CD14-positive monocyte (primary cell): ENCODE results near the gene WWTR1. TPM values are rescaled to one million over a fixed set of nuclear protein-coding genes. Genes with fewer than 3 reads are reported as not detected.

Experiments
- DNase-seq, 3 donors: peaks; one replicate each; pipeline ENCODE4 v3.0.0-alpha.2; 2011 to 2022
- H2AFZ ChIP-seq: 2 replicates; pipeline ENCODE4 v1.6.0; 2012; ENCODE audit warnings: mild to moderate bottlenecking, low read depth, low read length, inconsistent platforms; ENCODE audit not compliant: insufficient read depth, poor library complexity, severe bottlenecking
- H3K27ac ChIP-seq, 2 donors: 1 replicate in 1 of 2; 2 replicates in 1 of 2; pipeline ENCODE4 v1.5.1; 2012 to 2013; ENCODE audit warnings: low read length in 2 of 2, control low read depth in 1 of 2, inconsistent platforms in 1 of 2, low read depth in 1 of 2, mild to moderate bottlenecking in 1 of 2
- H3K27me3 ChIP-seq, 2 donors: one replicate each; pipeline versions ENCODE4 v1.6.0 to v1.6.1; 2011 to 2013; ENCODE audit warnings: low read length in 2 of 2; ENCODE audit not compliant: control insufficient read depth in 2 of 2, insufficient read depth in 2 of 2
- H3K36me3 ChIP-seq, 2 donors: replicated peaks in 1 of 2; 1 replicate in 1 of 2; 2 replicates in 1 of 2; pipeline versions ENCODE4 v1.5.1 to v1.6.1; 2012 to 2013; ENCODE audit warnings: low read length in 2 of 2, control low read depth in 1 of 2, inconsistent platforms in 1 of 2, mild to moderate bottlenecking in 1 of 2; ENCODE audit not compliant: insufficient read depth in 2 of 2, control insufficient read depth in 1 of 2
- H3K4me1 ChIP-seq, 2 donors: 1 replicate in 1 of 2; 2 replicates in 1 of 2; pipeline versions ENCODE4 v1.5.1 to v1.6.1; 2012 to 2013; ENCODE audit warnings: low read length in 2 of 2, control low read depth in 1 of 2, inconsistent platforms in 1 of 2, mild to moderate bottlenecking in 1 of 2, moderate library complexity in 1 of 2; ENCODE audit not compliant: insufficient read depth in 2 of 2, control insufficient read depth in 1 of 2
- H3K4me2 ChIP-seq: replicated peaks from 2 replicates; pipeline ENCODE3; 2012; ENCODE audit warnings: low read length, moderate library complexity, mild to moderate bottlenecking; ENCODE audit not compliant: poor library complexity, severe bottlenecking; ENCODE audit errors: extremely low read depth
- H3K4me3 ChIP-seq, 3 experiments: fragments of 200-600 bp in 1 of 3; sonication (generic) in 1 of 3; replicated peaks in 1 of 3; 1 replicate in 2 of 3; 2 replicates in 1 of 3; pipeline ENCODE4 v1.5.1; 2011 to 2013; ENCODE audit warnings: low read length in 3 of 3, mild to moderate bottlenecking in 3 of 3, control low read depth in 2 of 3, low read depth in 2 of 3, inconsistent platforms in 1 of 3, moderate library complexity in 1 of 3
- H3K79me2 ChIP-seq: 2 replicates; pipeline ENCODE4 v1.6.0; 2012; ENCODE audit warnings: mild to moderate bottlenecking, control low read depth, inconsistent platforms, low read length, moderate library complexity; ENCODE audit not compliant: insufficient read depth
- H3K9ac ChIP-seq: 2 replicates; pipeline ENCODE4 v1.6.0; 2017; ENCODE audit warnings: low read length, mild to moderate bottlenecking; ENCODE audit not compliant: insufficient read depth, poor library complexity, severe bottlenecking
- H3K9me3 ChIP-seq, 2 donors: replicated peaks in 1 of 2; 1 replicate in 1 of 2; 2 replicates in 1 of 2; pipeline versions ENCODE4 v1.5.1 to v1.6.1; 2012 to 2013; ENCODE audit warnings: low read length in 2 of 2, control low read depth in 1 of 2; ENCODE audit not compliant: control insufficient read depth in 1 of 2, insufficient read depth in 1 of 2
- H4K20me1 ChIP-seq: 2 replicates; pipeline ENCODE4 v1.6.0; 2012; ENCODE audit warnings: mild to moderate bottlenecking, low read length, control low read depth, moderate library complexity; ENCODE audit not compliant: insufficient read depth
- H3K27ac Mint-ChIP-seq, 7 donors: one replicate each; pipeline ENCODE4 v1.8.0; 2020; ENCODE audit warnings: mild to moderate bottlenecking in 7 of 7, mixed read lengths in 7 of 7, moderate library complexity in 6 of 7, inconsistent platforms in 2 of 7
- H3K27me3 Mint-ChIP-seq, 3 donors: one replicate each; pipeline ENCODE4 v1.8.0; 2021 to 2022; ENCODE audit warnings: low read depth in 3 of 3, mild to moderate bottlenecking in 3 of 3, mixed read lengths in 3 of 3, moderate library complexity in 3 of 3, inconsistent platforms in 1 of 3
- H3K36me3 Mint-ChIP-seq, 2 donors: one replicate each; pipeline ENCODE4 v1.8.0; 2020; ENCODE audit warnings: mixed read lengths in 2 of 2, inconsistent platforms in 1 of 2, mild to moderate bottlenecking in 1 of 2
- H3K4me1 Mint-ChIP-seq: one replicate; pipeline ENCODE4 v1.8.0; 2020; ENCODE audit warnings: mild to moderate bottlenecking, mixed read lengths
- H3K4me3 Mint-ChIP-seq, 2 donors: one replicate each; pipeline ENCODE4 v1.8.0; 2020; ENCODE audit warnings: mild to moderate bottlenecking in 2 of 2, mixed read lengths in 2 of 2, moderate library complexity in 1 of 2
- H3K9me3 Mint-ChIP-seq, 7 donors: one replicate each; pipeline ENCODE4 v1.8.0; 2020 to 2022; ENCODE audit warnings: mixed read lengths in 7 of 7, mild to moderate bottlenecking in 6 of 7, moderate library complexity in 6 of 7, inconsistent platforms in 2 of 7
- WGBS: methylation state at CpG from one replicate; pipeline ENCODE4 v1.1.5; 2013; ENCODE audit warnings: missing lambda C conversion rate; ENCODE audit not compliant: insufficient coverage; 5-methylcytosine and 5-hydroxymethylcytosine counted together
- intact Hi-C, 2 donors: fragments of 100-400 bp; cut with micrococcal nuclease; formaldehyde crosslinking; loops; one replicate each; pipeline versions ENCODE4 v1.15.0 to v1.15.1; 2023
- polyA plus RNA-seq, 3 donors: library from polyadenylated mRNA; depleted of rRNA in 1 of 3; unstranded in 2 of 3; stranded (reverse) in 1 of 3; fragments of 300-500 nt in 2 of 3; fragments of >200 nt in 1 of 3; fragmentation: Illumina TruSeq in 2 of 3; gene quantifications; 1 replicate in 2 of 3; 2 replicates in 1 of 3; pipeline ENCODE4 v1.2.3, GENCODE V29; 2012 to 2021
- TF ChIP-seq, protein P1 (sequence below): fragments of 200-600 bp; IDR thresholded peaks from one replicate; pipeline ENCODE4 v1.8.0; 2022; ENCODE audit warnings: antibody characterized with exemption, mild to moderate bottlenecking

WWTR1 gene
- polyA plus RNA-seq, 3 donors: not detected

DNA sequence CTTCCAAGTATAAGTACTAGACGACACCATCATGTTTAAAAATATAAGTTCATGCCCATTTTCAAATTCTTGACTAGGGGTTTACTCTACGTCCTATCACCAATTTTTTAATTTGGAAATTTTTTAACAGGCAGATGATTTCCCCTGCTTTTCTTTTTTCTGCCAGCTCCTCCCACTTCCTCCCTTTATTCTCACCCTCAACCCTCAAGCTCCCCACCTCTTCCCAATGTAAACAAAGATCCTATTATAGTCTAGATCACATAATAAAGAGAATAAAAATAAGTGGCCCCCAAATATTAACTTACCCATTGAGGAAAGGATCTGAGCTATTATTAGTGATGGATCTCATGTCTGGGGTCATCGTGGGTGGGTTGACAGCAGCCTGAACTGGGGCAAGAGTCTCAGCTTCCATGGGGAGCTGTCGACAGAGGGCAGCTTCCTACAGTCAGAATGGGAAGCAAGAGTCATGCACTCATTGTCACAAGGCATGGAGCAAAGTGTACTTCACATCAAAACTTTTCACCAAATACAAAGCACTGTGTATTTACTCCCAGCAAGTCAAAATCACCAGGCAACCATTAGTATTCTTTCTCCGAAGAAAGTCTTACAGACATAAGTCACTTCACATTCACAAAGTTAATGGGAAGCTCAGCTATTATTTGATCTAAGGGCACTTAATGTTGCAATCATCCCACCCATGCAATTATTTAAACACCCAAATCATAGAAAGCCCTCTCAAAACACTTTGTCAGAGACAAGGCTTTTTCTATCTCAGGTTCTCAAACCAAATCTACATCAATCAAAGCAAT is 130.1 kb downstream of the WWTR1 start:
- Mint-ChIP-seq H3K27ac (no peak overlapping the region), H3K27me3 (peaks cover under 1 to 19% (median 14%) of the 10 kb centered on the region in 3 donors), H3K4me3 (no peak overlapping the region), H3K36me3 (no peaks in the 10 kb centered on the region), H3K9me3 (peaks cover 0 to 3% (median 0%) of the 10 kb centered on the region in 7 donors), H3K4me1 (peaks cover 8% of the 10 kb centered on the region)
- TF ChIP-seq, protein P1, sequence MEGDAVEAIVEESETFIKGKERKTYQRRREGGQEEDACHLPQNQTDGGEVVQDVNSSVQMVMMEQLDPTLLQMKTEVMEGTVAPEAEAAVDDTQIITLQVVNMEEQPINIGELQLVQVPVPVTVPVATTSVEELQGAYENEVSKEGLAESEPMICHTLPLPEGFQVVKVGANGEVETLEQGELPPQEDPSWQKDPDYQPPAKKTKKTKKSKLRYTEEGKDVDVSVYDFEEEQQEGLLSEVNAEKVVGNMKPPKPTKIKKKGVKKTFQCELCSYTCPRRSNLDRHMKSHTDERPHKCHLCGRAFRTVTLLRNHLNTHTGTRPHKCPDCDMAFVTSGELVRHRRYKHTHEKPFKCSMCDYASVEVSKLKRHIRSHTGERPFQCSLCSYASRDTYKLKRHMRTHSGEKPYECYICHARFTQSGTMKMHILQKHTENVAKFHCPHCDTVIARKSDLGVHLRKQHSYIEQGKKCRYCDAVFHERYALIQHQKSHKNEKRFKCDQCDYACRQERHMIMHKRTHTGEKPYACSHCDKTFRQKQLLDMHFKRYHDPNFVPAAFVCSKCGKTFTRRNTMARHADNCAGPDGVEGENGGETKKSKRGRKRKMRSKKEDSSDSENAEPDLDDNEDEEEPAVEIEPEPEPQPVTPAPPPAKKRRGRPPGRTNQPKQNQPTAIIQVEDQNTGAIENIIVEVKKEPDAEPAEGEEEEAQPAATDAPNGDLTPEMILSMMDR: no peak
- 70% methylated on average over 3 of the region's 5 CpGs for WGBS
- no peaks in the 10 kb centered on the region for H3K9me3 ChIP-seq
- H3K4me3 ChIP-seq: no peak overlapping the region
- peaks cover 1 to 3% of the 10 kb centered on the region in 2 donors for H3K4me1 ChIP-seq
- no peak overlapping the region for H2AFZ ChIP-seq
- no peak overlapping the region for H3K27ac ChIP-seq
- peaks cover 2 to 4% of the 10 kb centered on the region in 2 donors for H3K27me3 ChIP-seq
- H3K4me2 ChIP-seq: no peak overlapping the region
- H3K79me2 ChIP-seq: no peaks in the 10 kb centered on the region
- no peaks in the 10 kb centered on the region for H4K20me1 ChIP-seq
- H3K9ac ChIP-seq: no peak overlapping the region
- DNase-seq: no peak
- intact Hi-C loops: no loop called here
- no peaks in the 10 kb centered on the region for H3K36me3 ChIP-seq

DNA sequence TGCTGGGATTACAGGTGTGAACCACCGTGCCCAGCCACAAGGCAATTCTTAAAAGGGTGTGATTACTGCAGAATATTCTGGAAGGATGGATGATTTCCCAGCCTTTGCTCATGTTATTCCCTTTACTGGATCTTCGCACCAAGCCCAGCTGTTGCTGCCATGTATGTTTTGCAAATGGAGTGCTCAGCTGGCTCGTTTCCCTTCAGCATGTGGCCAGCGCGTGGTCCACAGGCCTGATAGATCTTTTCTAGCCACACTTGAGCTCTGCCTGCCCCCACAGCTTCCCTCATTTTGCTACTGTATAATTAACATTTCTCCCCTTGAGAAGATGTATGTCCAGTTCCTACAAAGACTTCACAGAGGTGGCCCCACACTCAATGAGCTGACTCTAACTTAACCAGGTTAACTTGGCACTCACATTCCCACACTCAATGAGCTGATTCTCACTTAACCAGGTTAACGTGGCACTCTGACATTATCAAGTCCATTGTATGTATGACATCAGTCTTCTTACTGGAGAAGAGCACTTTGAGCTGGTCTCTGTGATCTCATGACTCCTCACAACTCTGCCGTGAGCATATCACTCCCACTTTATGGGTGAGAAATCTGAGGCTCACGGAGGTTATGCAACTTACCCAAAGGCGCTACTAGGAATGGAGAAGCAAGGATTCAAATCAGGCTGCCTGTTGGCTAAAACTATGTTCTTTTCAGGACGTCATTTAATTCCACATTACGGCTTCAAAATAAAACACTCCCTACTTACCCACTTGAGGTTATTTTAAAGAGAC is 134.1 kb downstream of the WWTR1 start:
- Histone ChIP-seq H3K9ac (no peak overlapping the region), H3K4me3 (no peak overlapping the region), H3K27ac (no peak overlapping the region), H3K79me2 (no peaks in the 10 kb centered on the region), H2AFZ (no peak overlapping the region), H3K27me3 (peaks cover 2 to 4% of the 10 kb centered on the region in 2 donors), H3K9me3 (no peaks in the 10 kb centered on the region), H4K20me1 (no peaks in the 10 kb centered on the region), H3K36me3 (no peaks in the 10 kb centered on the region), H3K4me2 (no peak overlapping the region), H3K4me1 (no peaks in the 10 kb centered on the region)
- H3K27me3 Mint-ChIP-seq: peaks cover 2 to 16% (median 11%) of the 10 kb centered on the region in 3 donors
- H3K4me3 Mint-ChIP-seq: peak overlapping the region in 1 of 2 donors; percentile 22
- H3K36me3 Mint-ChIP-seq: no peaks in the 10 kb centered on the region
- TF ChIP-seq, protein P1: no peak
- intact Hi-C loops: no loop called here
- DNase-seq: no peak
- H3K9me3 Mint-ChIP-seq: peaks cover 0 to 3% (median 0%) of the 10 kb centered on the region in 7 donors
- H3K4me1 Mint-ChIP-seq: no peaks in the 10 kb centered on the region
- 98% methylated on average over 4 of the region's 11 CpGs for WGBS
- H3K27ac Mint-ChIP-seq: no peak overlapping the region
